Heart right ventricle (tissue), 16 donors: ENCODE data around the gene TIMP2. TPM values are rescaled to one million over a fixed set of nuclear protein-coding genes. Genes with fewer than 3 reads are reported as not detected.
A peak's percentile ranks its signal among the peaks of the same experiment; 100 is the strongest.

Experiments used
- ATAC-seq, 8 donors: fragments of 200-7000 bp; cut with Tn5 transposase; one replicate each; pipeline ENCODE4 v1.9.1; 2020; ENCODE audit warnings: mild to moderate bottlenecking in 8 of 8, moderate library complexity in 8 of 8, moderate number of reproducible peaks in 1 of 8
- DNase-seq, 2 donors: peaks; one replicate each; pipeline ENCODE4 v3.0.0-alpha.2; 2020
- H3K27ac ChIP-seq, 10 donors: fragments of 200-600 bp; sonication (generic) in 2 of 10; one replicate each; pipeline versions ENCODE4 v1.5.0 to v1.8.0; 2020 to 2022; ENCODE audit warnings: mild to moderate bottlenecking in 3 of 10
- H3K27me3 ChIP-seq, 7 donors: fragments of 200-600 bp; one replicate each; pipeline ENCODE4 v1.8.0; 2021 to 2022; ENCODE audit warnings: mild to moderate bottlenecking in 2 of 7
- H3K36me3 ChIP-seq, 9 donors: fragments of 200-600 bp; sonication (generic) in 1 of 9; one replicate each; pipeline versions ENCODE4 v1.5.0 to v1.8.0; 2020 to 2022; ENCODE audit warnings: mild to moderate bottlenecking in 2 of 9
- H3K4me1 ChIP-seq, 9 donors: fragments of 200-600 bp; sonication (generic) in 1 of 9; one replicate each; pipeline versions ENCODE4 v1.5.0 to v1.8.0; 2020 to 2022; ENCODE audit warnings: mild to moderate bottlenecking in 4 of 9
- H3K4me3 ChIP-seq, 10 donors: fragments of 200-600 bp; sonication (generic) in 2 of 10; one replicate each; pipeline versions ENCODE4 v1.5.0 to v1.8.0; 2020 to 2022; ENCODE audit warnings: mild to moderate bottlenecking in 7 of 10, moderate library complexity in 2 of 10
- H3K9me3 ChIP-seq, 11 donors: fragments of 200-600 bp in 10 of 11; sonication (generic) in 2 of 11; one replicate each; pipeline versions ENCODE4 v1.5.0 to v1.8.0; 2013 to 2022; ENCODE audit warnings: mild to moderate bottlenecking in 2 of 11, control low read depth in 1 of 11, moderate library complexity in 1 of 11
- WGBS, 2 donors: extraction: QIAGEN DNeasy Blood & Tissue Kit; methylation state at CpG; one replicate each; pipeline ENCODE4 v1.1.7; 2013; ENCODE audit warnings: inconsistent platforms in 1 of 2; 5-methylcytosine and 5-hydroxymethylcytosine counted together
- intact Hi-C, 10 donors: fragments of 100-400 bp; cut with DNase I; formaldehyde crosslinking; loops; one replicate each; pipeline versions ENCODE4 v1.11.1 to v1.14.2; 2022
- polyA plus RNA-seq, 2 donors: library from polyadenylated mRNA; stranded (reverse); fragments of 200-250 nt; gene quantifications; one replicate each; pipeline ENCODE4 v1.2.3, GENCODE V29; 2013
- total RNA-seq, 10 donors: library from RNA; stranded (reverse); fragmentation: NEBNext Ultra II Directional in 3 of 10; extraction: Animal tissue kit (Norgen Biotek cat#: 25700) in 3 of 10; gene quantifications; one replicate each; pipeline versions ENCODE4 v1.2.1 to v1.2.4, GENCODE V29; 2021 to 2023
- TF ChIP-seq, protein P1 (sequence below), 9 donors: fragments of 200-600 bp; sonication (generic) in 2 of 9; IDR thresholded peaks; one replicate each; pipeline versions ENCODE4 v1.5.0 to v1.8.0; 2021 to 2022; ENCODE audit warnings: antibody characterized with exemption in 9 of 9, mild to moderate bottlenecking in 5 of 9, moderate library complexity in 1 of 9
- donor health status: Arrhythmogenic right ventricular cardiomyopathy.
- donor health status: ischemic (EF 13 %, LVEDD 7.1; RV severe dilation, severe dysfunction).
- donor health status: healthy with polysubstance abuse.
- donor health status: DM: no; HTN: yes; CAD: no.
- donor health status: DM: no; HTN: no; CAD: no.
- donor health status: ischemic (EF 25% LVEDD 6.9; RV normal size, moderate dysfunction).
- donor health status: ischemic (EF 25% LVEDD 5.7; RV mildly dilated, moderate dysfunction).
- donor health status: healthy.
- donor health status: DM: yes; HTN: yes; CAD: no.
- donor health status: Ischemic cardiomyopathy.
- donor health status: ischemic (EF 35%, LVEDD 5.7; RV mildly dilated, moderate dysfunction).
- donor health status: nonischemic (EF 11% LVEDD 7.7; RV severe dilation, severe dysfunction).
- donor health status: DM: yes; HTN: yes; CAD: no.
- donor health status: PGD.
- donor health status: ischemic (EF 29% LVEDD 5.4; RV normal size, mild dysfunction).
- donor health status: nonischemic (EF 23%, LVEDD 6.1; RV moderate dilation, normal function).

TIMP2 gene
- total and polyA plus RNA-seq, 12 donors: 32.4 to 118 (median 96.7) TPM

DNA sequence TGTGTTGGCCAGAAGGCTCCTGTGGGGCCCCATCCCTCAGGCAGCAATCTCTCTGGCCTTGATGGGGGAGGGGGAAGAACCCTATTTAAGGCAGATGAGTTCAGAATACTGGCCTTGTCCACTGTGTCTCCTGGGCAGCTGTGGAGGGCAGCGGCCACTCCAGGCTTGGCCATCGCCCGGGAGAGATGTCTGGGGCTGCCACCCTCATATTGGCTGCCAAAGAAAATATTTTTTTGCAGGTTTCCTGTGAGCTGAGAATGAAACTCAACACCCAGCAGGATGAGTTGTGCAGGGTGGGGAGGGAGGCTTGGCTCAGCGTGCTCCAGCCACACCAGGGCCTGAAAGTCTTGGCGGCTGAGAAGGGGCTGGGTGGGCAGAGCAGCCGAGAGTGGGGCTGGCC, 14.4 kb upstream of the TIMP2 start:
- ATAC-seq (no peak), DNase-seq (no peak)
- intact Hi-C loops: loop anchor here in 1 of 10 donors (5.0 kb wide), 1 partner anchor 33 kb away; no protein-coding TSS in a partner anchor
- no peak overlapping the region for H3K27ac ChIP-seq
- H3K27me3 ChIP-seq: no peaks in the 10 kb centered on the region
- H3K36me3 ChIP-seq: no peaks in the 10 kb centered on the region
- TF ChIP-seq, protein P1, sequence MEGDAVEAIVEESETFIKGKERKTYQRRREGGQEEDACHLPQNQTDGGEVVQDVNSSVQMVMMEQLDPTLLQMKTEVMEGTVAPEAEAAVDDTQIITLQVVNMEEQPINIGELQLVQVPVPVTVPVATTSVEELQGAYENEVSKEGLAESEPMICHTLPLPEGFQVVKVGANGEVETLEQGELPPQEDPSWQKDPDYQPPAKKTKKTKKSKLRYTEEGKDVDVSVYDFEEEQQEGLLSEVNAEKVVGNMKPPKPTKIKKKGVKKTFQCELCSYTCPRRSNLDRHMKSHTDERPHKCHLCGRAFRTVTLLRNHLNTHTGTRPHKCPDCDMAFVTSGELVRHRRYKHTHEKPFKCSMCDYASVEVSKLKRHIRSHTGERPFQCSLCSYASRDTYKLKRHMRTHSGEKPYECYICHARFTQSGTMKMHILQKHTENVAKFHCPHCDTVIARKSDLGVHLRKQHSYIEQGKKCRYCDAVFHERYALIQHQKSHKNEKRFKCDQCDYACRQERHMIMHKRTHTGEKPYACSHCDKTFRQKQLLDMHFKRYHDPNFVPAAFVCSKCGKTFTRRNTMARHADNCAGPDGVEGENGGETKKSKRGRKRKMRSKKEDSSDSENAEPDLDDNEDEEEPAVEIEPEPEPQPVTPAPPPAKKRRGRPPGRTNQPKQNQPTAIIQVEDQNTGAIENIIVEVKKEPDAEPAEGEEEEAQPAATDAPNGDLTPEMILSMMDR (IDR thresholded peaks at IDR 0.05): no peak
- 67 to 71% methylated on average over 6 of the region's 6 CpGs for WGBS, 2 donors
- H3K9me3 ChIP-seq: no peaks in the 10 kb centered on the region
- no peak overlapping the region for H3K4me3 ChIP-seq
- peaks cover 4 to 24% (median 10%) of the 10 kb centered on the region in 9 donors for H3K4me1 ChIP-seq

DNA sequence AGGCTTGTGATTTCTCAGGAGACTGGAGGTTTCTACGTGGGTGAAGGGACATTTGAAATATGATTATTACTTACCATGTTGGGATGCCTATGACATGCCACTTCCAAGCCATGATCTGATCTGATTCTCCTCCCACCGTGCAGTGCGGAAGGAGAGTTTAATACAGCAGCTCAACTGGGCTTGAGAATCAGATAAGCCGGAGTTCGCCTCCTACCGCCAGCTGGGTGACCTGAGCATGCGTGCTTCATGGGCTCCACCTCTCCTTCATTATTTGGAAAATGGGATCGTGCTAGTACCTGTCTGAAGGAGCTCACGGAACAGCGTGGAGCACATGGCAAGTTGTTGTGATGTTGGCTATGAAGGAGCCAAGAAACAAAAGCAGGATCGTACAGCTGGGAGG, 12.4 kb upstream of the TIMP2 start:
- intact Hi-C loops: loop anchor here in 1 of 10 donors (5.0 kb wide), 1 partner anchor 35 kb away; no protein-coding TSS in a partner anchor
- H3K27me3 ChIP-seq: no peaks in the 10 kb centered on the region
- H3K4me3 ChIP-seq: no peak overlapping the region
- H3K27ac ChIP-seq: no peak overlapping the region
- peaks cover 11 to 41% (median 26%) of the 10 kb centered on the region in 9 donors for H3K4me1 ChIP-seq
- DNase-seq: no peak
- ATAC-seq: no peak
- 85 to 87% methylated on average over 11 of the region's 11 CpGs for WGBS, 2 donors
- H3K9me3 ChIP-seq: no peaks in the 10 kb centered on the region
- H3K36me3 ChIP-seq: no peaks in the 10 kb centered on the region
- TF ChIP-seq, protein P1 (IDR thresholded peaks at IDR 0.05): no peak

DNA sequence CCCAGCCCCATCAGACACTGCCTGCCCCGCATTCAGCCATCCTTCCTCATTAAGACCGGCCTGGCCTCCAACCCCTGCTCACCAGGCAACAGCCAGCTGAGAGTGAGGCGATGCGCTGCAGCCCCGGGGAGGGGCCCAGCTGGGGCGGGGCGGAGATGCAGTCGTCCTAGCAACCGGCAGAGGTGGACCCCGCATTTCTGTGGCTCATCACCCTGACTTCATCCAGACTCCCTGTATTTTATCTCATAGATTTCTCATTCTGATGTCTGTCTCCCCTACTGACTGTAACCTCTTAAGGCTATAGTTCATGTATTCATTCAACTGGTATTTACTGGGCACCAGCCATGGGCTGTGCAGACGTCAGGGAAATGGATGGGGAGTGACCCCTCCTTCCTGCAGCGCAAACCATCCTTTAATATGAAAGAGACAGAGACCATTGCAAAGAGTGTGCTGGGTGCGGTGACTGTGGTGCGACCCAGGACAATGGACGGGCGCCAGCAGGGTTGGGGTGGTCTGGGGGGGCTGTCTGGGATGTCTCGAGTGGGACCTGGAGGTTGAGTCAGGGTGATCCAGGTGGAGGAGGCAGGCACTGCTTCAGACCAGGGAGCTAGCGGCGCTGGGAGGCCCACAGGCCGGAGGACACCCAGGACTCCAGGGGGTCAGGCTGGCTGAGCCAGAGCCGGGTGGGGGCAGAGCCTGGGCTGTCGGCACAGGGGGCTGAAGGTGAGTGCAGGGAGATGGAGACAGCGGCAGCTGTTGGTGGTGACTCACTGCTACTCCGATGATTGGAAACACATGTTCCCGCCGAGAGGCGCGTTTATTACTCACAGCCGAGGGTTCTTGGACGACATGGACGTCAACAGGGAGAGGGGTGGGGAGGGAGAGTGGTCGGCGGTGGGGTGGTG, 10.5 kb upstream of the TIMP2 start:
- 71 to 77% methylated on average over 33 of the region's 33 CpGs for WGBS, 2 donors
- peak in 1 of 2 donors; percentile 57 for DNase-seq
- ATAC-seq: peak; percentile 16 to 50 (median 36)
- intact Hi-C loops: loop anchor here in 1 of 10 donors (5.0 kb wide), 1 partner anchor 37 kb away; no protein-coding TSS in a partner anchor
- H3K36me3 ChIP-seq: no peaks in the 10 kb centered on the region
- no peaks in the 10 kb centered on the region for H3K9me3 ChIP-seq
- no peaks in the 10 kb centered on the region for H3K27me3 ChIP-seq
- TF ChIP-seq, protein P1 (IDR thresholded peaks at IDR 0.05): no peak
- H3K4me1 ChIP-seq: peaks cover 11 to 40% (median 26%) of the 10 kb centered on the region in 9 donors
- no peak overlapping the region for H3K4me3 ChIP-seq
- H3K27ac ChIP-seq: peak overlapping the region in 8 of 10 donors; percentile 80 to 88 (median 86)

DNA sequence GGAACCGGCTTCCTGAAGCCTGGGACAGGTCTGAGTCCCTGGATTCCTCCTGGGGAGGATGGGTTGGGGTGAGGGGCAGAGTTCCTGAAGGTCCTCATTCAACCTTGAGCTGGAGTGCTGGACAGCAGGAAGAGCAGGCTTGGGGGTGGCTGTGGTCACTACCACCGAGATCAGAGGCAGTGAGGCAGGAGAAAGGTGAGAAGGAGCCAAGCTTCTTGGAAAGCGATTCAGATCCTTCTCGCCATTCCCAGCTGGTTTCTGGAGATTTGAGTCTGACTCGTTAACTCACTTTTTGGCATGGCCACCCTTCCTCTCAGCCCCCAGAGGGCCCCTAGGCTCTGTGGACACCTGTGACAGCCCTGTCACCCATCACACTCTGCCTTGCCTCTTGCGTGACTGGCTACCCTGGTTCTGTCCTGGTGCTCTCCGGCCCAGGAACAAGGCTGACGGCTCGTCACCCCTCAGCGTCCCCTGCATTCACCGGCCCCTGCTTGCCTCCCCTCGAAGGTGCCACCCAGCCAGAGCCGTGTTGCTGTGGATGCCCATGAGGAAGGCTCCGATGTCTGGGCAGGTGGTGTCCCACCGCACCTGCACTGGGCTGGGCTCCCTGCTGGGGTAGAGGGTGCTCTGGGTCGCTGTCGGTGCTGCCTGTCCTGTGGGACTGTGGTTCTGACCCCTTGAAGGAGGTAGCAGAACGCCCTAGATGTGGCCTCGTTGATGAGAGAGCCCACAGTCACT, 9.7 kb upstream of the TIMP2 start:
- TF ChIP-seq, protein P1 (IDR thresholded peaks at IDR 0.05): no peak
- no peaks in the 10 kb centered on the region for H3K9me3 ChIP-seq
- peak overlapping the region in 6 of 10 donors; percentile 23 to 46 (median 40) for H3K4me3 ChIP-seq
- peaks cover 11 to 40% (median 26%) of the 10 kb centered on the region in 9 donors for H3K4me1 ChIP-seq
- DNase-seq: no peak
- H3K27me3 ChIP-seq: no peaks in the 10 kb centered on the region
- WGBS, 2 donors: 78 to 81% methylated on average over 19 of the region's 19 CpGs
- peak in 1 of 8 donors; percentile 0 for ATAC-seq
- intact Hi-C loops: loop anchor here in 4 of 10 donors (5.0 kb wide), 2 partner anchors 37 to 53 kb away; no protein-coding TSS in a partner anchor
- H3K36me3 ChIP-seq: no peaks in the 10 kb centered on the region
- H3K27ac ChIP-seq: peak overlapping the region; percentile 69 to 88 (median 84)
